ENCODE data around the gene PISD.

Gene PISD

GRCh38 chr22:31652088-31652487, 9.9 kb downstream of the PISD start:
- ChIA-PET POLR2A (interaction anchor here (2.3 kb wide), 1 partner anchor 10 kb away, joined by 7 read pairs; the partner anchor contains the start of gene PISD), CTCF (interaction anchor here (1.0 kb wide), 1 partner anchor 318 kb away, joined by 8 read pairs; no protein-coding TSS in a partner anchor)
- H3K36me3 ChIP-seq (ENCODE audit: control insufficient read depth in 2 of 2, insufficient read depth in 1 of 2, low read length in 2 of 2): peaks cover 6 to 26% of the 10 kb centered on the region in 2 experiments
- no peaks in the 10 kb centered on the region for H3K4me1 ChIP-seq (ENCODE audit: control insufficient read depth, insufficient read depth, low read length)
- no peak for TF ChIP-seq ZNF19 (tag by site-specific recombination; IDR thresholded peaks at IDR 0.05; ENCODE audit: low read depth)
- TF ChIP-seq ZNF776 (tag by site-specific recombination; IDR thresholded peaks at IDR 0.05; ENCODE audit: borderline replicate concordance): no peak
- TF ChIP-seq ZNF473 (tag by site-specific recombination; IDR thresholded peaks at IDR 0.05): no peak
- no peak for TF ChIP-seq ZFP41 (tag by site-specific recombination; IDR thresholded peaks at IDR 0.05; ENCODE audit: borderline replicate concordance)
- no peak for TF ChIP-seq PRDM4 (tag by site-specific recombination; IDR thresholded peaks at IDR 0.05)
- TF ChIP-seq PRDM6 (tag by site-specific recombination; IDR thresholded peaks at IDR 0.05): no peak
- no peak for TF ChIP-seq ZNF133 (tag by site-specific recombination; IDR thresholded peaks at IDR 0.05)
- no peak for TF ChIP-seq ZBTB17 (tag by site-specific recombination; IDR thresholded peaks at IDR 0.05)
- no peak for TF ChIP-seq GLI2 (tag by site-specific recombination; IDR thresholded peaks at IDR 0.05; ENCODE audit: borderline replicate concordance, low read depth)
- TF ChIP-seq ATF2 (tag by site-specific recombination; IDR thresholded peaks at IDR 0.05; ENCODE audit: low read depth): no peak
- TF ChIP-seq ZNF132 (tag by site-specific recombination; IDR thresholded peaks at IDR 0.05; ENCODE audit: borderline replicate concordance): no peak
- TF ChIP-seq ZNF580 (tag by site-specific recombination; IDR thresholded peaks at IDR 0.05): no peak
- no peak for TF ChIP-seq ZNF658 (tag by site-specific recombination; IDR thresholded peaks at IDR 0.05)
- TF ChIP-seq IKZF3 (tag by site-specific recombination; IDR thresholded peaks at IDR 0.05): no peak
- no peak overlapping the region for H3K4me3 ChIP-seq (ENCODE audit: low read depth, low read length)
- no peaks in the 10 kb centered on the region for H3K9me3 ChIP-seq (ENCODE audit: control insufficient read depth, insufficient read depth, low read depth, low read length)
- no peak overlapping the region for H3K27ac ChIP-seq (ENCODE audit: extremely low read depth, low read depth, low read length)

GRCh38 chr22:31651664-31652063, 10.4 kb downstream of the PISD start:
- no peaks in the 10 kb centered on the region for H3K9me3 ChIP-seq (ENCODE audit: control insufficient read depth, insufficient read depth, low read depth, low read length)
- CTCF ChIA-PET: no interaction called here
- peaks cover 2% of the 10 kb centered on the region; the same call in 1 of the 2 replicates for H3K4me1 ChIP-seq (ENCODE audit: control insufficient read depth, insufficient read depth, low read length)
- H3K27ac ChIP-seq (ENCODE audit: extremely low read depth, low read depth, low read length): no peak overlapping the region
- no peak overlapping the region for H3K4me3 ChIP-seq (ENCODE audit: low read depth, low read length)
- TF ChIP-seq PRDM1 (tag by site-specific recombination; IDR thresholded peaks at IDR 0.05) (peak; percentile 30; the same call in 1 of the 2 replicates), ZNF571 (tag by site-specific recombination; IDR thresholded peaks at IDR 0.05) (no peak)
- peaks cover 6 to 30% of the 10 kb centered on the region in 2 experiments for H3K36me3 ChIP-seq (ENCODE audit: control insufficient read depth in 2 of 2, insufficient read depth in 1 of 2, low read length in 2 of 2)
- POLR2A ChIA-PET: no interaction called here

GRCh38 chr22:31650391-31650790, 11.6 kb downstream of the PISD start:
- H3K4me1 ChIP-seq (ENCODE audit: control insufficient read depth, insufficient read depth, low read length): peaks cover 8% of the 10 kb centered on the region
- ChIA-PET CTCF (interaction anchor here (0.6 to 0.7 kb wide), 3 partner anchors 21 to 740 kb away, joined by 3 to 10 read pairs (median 3); no protein-coding TSS in a partner anchor), POLR2A (interaction anchor here (0.7 to 1.0 kb wide), 2 partner anchors 12 to 32 kb away, joined by 3 read pairs; partner anchors contain the start of gene PISD)
- H3K36me3 ChIP-seq (ENCODE audit: control insufficient read depth in 2 of 2, insufficient read depth in 1 of 2, low read length in 2 of 2): peaks cover 6 to 30% of the 10 kb centered on the region in 2 experiments
- no peaks in the 10 kb centered on the region for H3K9me3 ChIP-seq (ENCODE audit: control insufficient read depth, insufficient read depth, low read depth, low read length)
- TF ChIP-seq BCL11B (tag by site-specific recombination; IDR thresholded peaks at IDR 0.05; ENCODE audit: low read depth): no peak
- TF ChIP-seq ZNF558 (tag by site-specific recombination; IDR thresholded peaks at IDR 0.05): no peak
- TF ChIP-seq PRDM1 (tag by site-specific recombination; IDR thresholded peaks at IDR 0.05): 0 out of 2 replicates have a peak, but pooled peaks have one; percentile 35
- TF ChIP-seq ZNF18 (tag by site-specific recombination; IDR thresholded peaks at IDR 0.05): no peak
- TF ChIP-seq ZNF335 (tag by site-specific recombination; conservative IDR thresholded peaks at IDR 0.05): no peak
- TF ChIP-seq ZNF133 (tag by site-specific recombination; IDR thresholded peaks at IDR 0.05): no peak
- no peak for TF ChIP-seq ZFP37 (tag by site-specific recombination; IDR thresholded peaks at IDR 0.05)
- TF ChIP-seq ZNF629 (tag by site-specific recombination; IDR thresholded peaks at IDR 0.05): 0 out of 2 replicates have a peak, but pooled peaks have one; percentile 23
- TF ChIP-seq ZNF664 (tag by site-specific recombination; IDR thresholded peaks at IDR 0.05): peak; percentile 71
- no peak for TF ChIP-seq REPIN1 (tag by site-specific recombination; IDR thresholded peaks at IDR 0.05; ENCODE audit: low read depth)
- TF ChIP-seq YY2 (tag by site-specific recombination; IDR thresholded peaks at IDR 0.05): no peak
- no peak overlapping the region for H3K4me3 ChIP-seq (ENCODE audit: low read depth, low read length)
- H3K27ac ChIP-seq (ENCODE audit: extremely low read depth, low read depth, low read length): no peak overlapping the region
